ENCODE data around the gene THOC7.

Gene THOC7

GRCh38 chr3:63877737-63878393, 14.3 kb upstream of the THOC7 start:
- no peak for DNase-seq

- DNase-seq: no peak
Measured at GRCh38 chr3:63876260-63876659, 12.7 kb upstream of the THOC7 start.

GRCh38 chr3:63875510-63875909, 11.9 kb upstream of the THOC7 start:
- no peak for DNase-seq

- no peak for DNase-seq
Measured at GRCh38 chr3:63874769-63875168, 11.2 kb upstream of the THOC7 start.

- no peak for DNase-seq
Measured at GRCh38 chr3:63872135-63872924, 8.7 kb upstream of the THOC7 start.

- DNase-seq: no peak
Measured at GRCh38 chr3:63870615-63871005, 7.0 kb upstream of the THOC7 start.

GRCh38 chr3:63869940-63870614, 6.5 kb upstream of the THOC7 start:
- no peak for DNase-seq

- DNase-seq: no peak
Measured at GRCh38 chr3:63867225-63867624, 3.6 kb upstream of the THOC7 start.

GRCh38 chr3:63864965-63865327, 1.3 kb upstream of the THOC7 start:
- DNase-seq: no peak

GRCh38 chr3:63864008-63864964, 681 bp upstream of the THOC7 start:
- DNase-seq: peak; percentile 61

- no peak for DNase-seq
Measured at GRCh38 chr3:63862804-63863149, 828 bp downstream of the THOC7 start.

GRCh38 chr3:63861306-63861705, 2.3 kb downstream of the THOC7 start:
- DNase-seq: no peak

- no peak for DNase-seq
Measured at GRCh38 chr3:63860776-63861175, 2.8 kb downstream of the THOC7 start.

- no peak for DNase-seq
Measured at GRCh38 chr3:63857311-63857710, 6.3 kb downstream of the THOC7 start.

- DNase-seq: no peak
Measured at GRCh38 chr3:63855333-63855940, 8.2 kb downstream of the THOC7 start.

GRCh38 chr3:63853106-63853505, 10.5 kb downstream of the THOC7 start:
- no peak for DNase-seq

GRCh38 chr3:63851287-63851686, 12.3 kb downstream of the THOC7 start:
- DNase-seq: no peak

- DNase-seq: no peak
Measured at GRCh38 chr3:63849175-63849574, 14.4 kb downstream of the THOC7 start.

- no peak for DNase-seq
Measured at GRCh38 chr3:63847718-63848450, 15.7 kb downstream of the THOC7 start.

GRCh38 chr3:63845215-63845614, 18.4 kb downstream of the THOC7 start:
- no peak for DNase-seq

GRCh38 chr3:63842127-63842526, 21.5 kb downstream of the THOC7 start:
- no peak for DNase-seq

GRCh38 chr3:63841704-63842103, 21.9 kb downstream of the THOC7 start:
- no peak for DNase-seq

All from activated CD4-positive, alpha-beta T cell treated with anti-CD3 and anti-CD28 coated beads, Interleukin-10, Interleukin-2, amounts not matched to agents 100 ng/mL and 50 ng/mL, durations not matched to agents 16 hours and 8 hours (primary cell).